ENCODE data around the gene SHROOM3.

DNA sequence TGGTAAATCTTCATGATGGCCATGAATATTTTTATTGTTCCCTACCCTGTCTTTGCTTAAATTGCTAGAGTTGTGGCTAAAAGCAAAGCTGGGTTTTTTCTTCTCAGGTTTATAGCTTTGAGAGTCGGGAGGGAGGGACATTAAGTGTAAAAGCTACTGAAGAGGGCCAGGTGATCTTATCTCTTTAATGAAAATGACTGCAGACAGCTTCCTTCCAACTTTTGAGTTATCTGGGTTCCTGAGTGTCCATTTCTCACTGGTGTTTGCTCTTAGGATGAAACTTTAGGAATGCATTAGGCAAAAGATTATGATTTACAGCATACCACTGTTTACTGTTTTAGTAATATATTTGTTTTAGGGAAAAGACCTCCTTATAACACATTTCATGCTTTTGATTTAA is 187.7 kb downstream of the SHROOM3 start:
- no peak for TF ChIP-seq SP1 (IDR thresholded peaks at IDR 0.05)
- TF ChIP-seq NFRKB (IDR thresholded peaks at IDR 0.05): no peak
- TF ChIP-seq ARNT (IDR thresholded peaks at IDR 0.05): no peak
- no peak for TF ChIP-seq PKNOX1 (IDR thresholded peaks at IDR 0.05)
- no peak for TF ChIP-seq LEF1 (IDR thresholded peaks at IDR 0.05; ENCODE audit: borderline replicate concordance)
- TF ChIP-seq FOXA1 (IDR thresholded peaks at IDR 0.05): no peak
